GM23248 (cell line): ENCODE data around the gene ALG9. TPM values are rescaled to one million over a fixed set of nuclear protein-coding genes. Genes with fewer than 3 reads are reported as not detected.

Experiments
- DNase-seq: peaks from one replicate; pipeline ENCODE4 v3.0.0-alpha.2; 2015
- H2AFZ ChIP-seq: fragments of 200-600 bp; sonication (generic); 2 replicates; pipeline ENCODE4 v1.6.1; 2016; ENCODE audit warnings: antibody characterized with exemption
- H3F3A ChIP-seq: fragments of 200-600 bp; sonication (generic); 2 replicates; pipeline ENCODE4 v1.6.1; 2016; ENCODE audit warnings: mild to moderate bottlenecking, antibody characterized with exemption, mixed run types; ENCODE audit not compliant: insufficient read depth
- H3K27ac ChIP-seq: fragments of 200-600 bp; sonication (generic); 2 replicates; pipeline ENCODE4 v1.5.1; 2016; ENCODE audit warnings: mild to moderate bottlenecking
- H3K27me3 ChIP-seq: fragments of 200-600 bp; sonication (generic); replicated peaks from 2 replicates; pipeline ENCODE4 v1.6.1; 2016; ENCODE audit warnings: mild to moderate bottlenecking; ENCODE audit not compliant: insufficient read depth
- H3K36me3 ChIP-seq: fragments of 200-600 bp; sonication (generic); 2 replicates; pipeline ENCODE4 v1.6.1; 2016; ENCODE audit warnings: low read depth, mild to moderate bottlenecking
- H3K4me1 ChIP-seq: fragments of 200-600 bp; sonication (generic); 2 replicates; pipeline ENCODE4 v1.6.1; 2016; ENCODE audit warnings: mild to moderate bottlenecking; ENCODE audit not compliant: insufficient read depth
- H3K4me2 ChIP-seq: fragments of 200-600 bp; sonication (generic); one replicate; pipeline ENCODE4 v1.6.1; 2016; ENCODE audit warnings: mild to moderate bottlenecking; ENCODE audit not compliant: unreplicated experiment
- H3K4me3 ChIP-seq: fragments of 200-600 bp; sonication (generic); 2 replicates; pipeline ENCODE4 v1.5.1; 2016; ENCODE audit warnings: mild to moderate bottlenecking
- H3K79me2 ChIP-seq: fragments of 200-600 bp; sonication (generic); 2 replicates; pipeline ENCODE4 v1.6.1; 2016; ENCODE audit warnings: mild to moderate bottlenecking; ENCODE audit not compliant: insufficient read depth
- H3K9ac ChIP-seq: fragments of 200-600 bp; sonication (generic); 2 replicates; pipeline ENCODE4 v1.6.1; 2016; ENCODE audit warnings: mild to moderate bottlenecking
- H3K9me2 ChIP-seq: fragments of 200-600 bp; sonication (generic); 2 replicates; pipeline ENCODE4 v1.6.1; 2016; ENCODE audit warnings: mixed run types, mild to moderate bottlenecking, moderate library complexity; ENCODE audit not compliant: insufficient read depth
- H3K9me3 ChIP-seq: fragments of 200-600 bp; sonication (generic); one replicate; pipeline ENCODE4 v1.6.1; 2017; ENCODE audit warnings: low read depth
- H4K20me1 ChIP-seq: fragments of 200-600 bp; sonication (generic); 2 replicates; pipeline ENCODE4 v1.6.0; 2016; ENCODE audit not compliant: insufficient read depth
- EZH2 ChIP-seq: fragments of 200-600 bp; sonication (generic); IDR thresholded peaks from 2 replicates; pipeline ENCODE4 v1.6.1; 2018; ENCODE audit warnings: antibody characterized with exemption, mild to moderate bottlenecking; ENCODE audit not compliant: insufficient read depth, poor library complexity, severe bottlenecking
- EZH2phosphoT487 ChIP-seq: fragments of 200-600 bp; sonication (generic); IDR thresholded peaks from 2 replicates; pipeline ENCODE4 v1.6.1; 2018; ENCODE audit warnings: antibody characterized with exemption, moderate library complexity, mild to moderate bottlenecking, low read depth; ENCODE audit not compliant: insufficient read depth
- WGBS, 2 experiments: methylation state at CpG; one replicate each; pipeline ENCODE4 v1.1.6; 2015 to 2017; ENCODE audit warnings: low lambda C conversion rate in 2 of 2, low coverage in 1 of 2; ENCODE audit errors: missing lambda C conversion rate in 2 of 2; 5-methylcytosine and 5-hydroxymethylcytosine counted together
- in situ Hi-C: fragments of 300-500 bp; cut with MboI; formaldehyde crosslinking; loops from 2 replicates; pipeline ENCODE4 v1.15.0; 2020
- polyA plus RNA-seq: library from polyadenylated mRNA; unstranded; fragments of >200 nt; fragmentation: Nextera tagmentation; extraction: Ambion mirVana; gene quantifications from 2 replicates; pipeline ENCODE4 v1.2.1, GENCODE V29; 2016
- total RNA-seq: library from RNA; depleted of rRNA; stranded (reverse); fragments of >200 nt; shearing (Covaris generic); gene quantifications from 2 replicates; pipeline ENCODE4 v1.2.3, GENCODE V29; 2014

ALG9 gene
- total and polyA plus RNA-seq, 2 experiments from 2014 or later: 24.5 to 36.3 TPM

DNA sequence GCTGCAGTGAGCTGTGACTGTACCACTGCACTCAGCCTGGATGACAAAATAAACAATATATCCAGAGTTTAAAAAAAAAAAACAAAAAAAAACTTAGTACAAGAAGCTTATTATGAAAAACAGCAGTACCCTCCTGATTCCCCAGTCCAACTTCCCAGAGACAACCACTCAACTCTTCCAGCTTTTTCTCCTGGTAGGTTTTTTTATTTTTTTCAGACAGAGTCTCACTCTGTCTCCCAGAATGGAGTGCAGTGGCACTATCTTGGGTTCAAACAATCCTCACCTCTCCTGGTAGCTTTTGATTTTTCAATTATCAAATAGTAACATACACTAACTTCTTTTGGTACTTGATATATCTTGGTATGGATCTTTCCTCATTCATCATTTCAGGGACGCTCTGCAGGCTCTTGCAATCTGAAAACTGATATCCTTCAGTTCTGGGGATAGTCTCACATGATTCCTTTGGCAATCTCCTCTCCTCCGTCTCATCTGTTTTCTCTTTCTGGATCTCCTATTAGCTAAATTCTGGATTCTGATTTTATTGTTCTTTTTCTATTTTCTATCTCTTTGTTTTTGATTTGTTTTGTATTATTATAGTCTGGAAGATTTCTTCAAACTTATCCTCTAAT, 44.9 kb downstream of the ALG9 start:
- Histone ChIP-seq H3K9ac (no peak overlapping the region), H3K9me3 (no peaks in the 10 kb centered on the region), H3K27ac (no peak overlapping the region), H3K4me2 (no peak overlapping the region), H3K9me2 (no peaks in the 10 kb centered on the region), H3F3A (peaks cover 14% of the 10 kb centered on the region; the same call in 1 of the 2 replicates), H3K4me3 (no peak overlapping the region), H3K36me3 (no peaks in the 10 kb centered on the region; the same call in 1 of the 2 replicates), H2AFZ (no peak overlapping the region), H3K27me3 (no peaks in the 10 kb centered on the region), H4K20me1 (no peaks in the 10 kb centered on the region), H3K4me1 (peaks cover 15% of the 10 kb centered on the region), H3K79me2 (no peaks in the 10 kb centered on the region)
- no peak for DNase-seq
- in situ Hi-C loops: no loop called here
- TF ChIP-seq EZH2phosphoT487 (no peak), EZH2 (no peak)
- 89 to 96% methylated on average over 2 of the region's 2 CpGs for WGBS, 2 experiments

DNA sequence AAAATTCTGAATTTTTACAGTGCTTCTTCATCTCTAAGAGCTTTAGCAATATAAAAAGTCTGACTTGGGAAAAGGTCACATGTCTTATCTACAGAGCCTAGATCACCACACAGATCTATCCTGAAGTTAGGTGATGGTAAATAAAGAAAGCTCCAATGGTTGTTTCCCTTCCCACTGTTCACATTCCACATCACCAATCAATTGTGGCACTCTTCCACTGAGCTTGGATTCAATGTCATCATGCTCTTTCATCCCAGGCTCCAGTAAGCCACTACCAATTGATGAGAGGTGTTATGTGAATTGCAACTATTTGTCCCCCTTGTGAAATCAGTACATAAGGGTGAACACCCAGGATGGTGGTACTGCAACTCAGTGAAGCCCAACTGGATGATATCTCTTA, 47.8 kb downstream of the ALG9 start:
- no peak for DNase-seq
- no peaks in the 10 kb centered on the region for H3K9me3 ChIP-seq
- no peaks in the 10 kb centered on the region; the same call in 1 of the 2 replicates for H3K36me3 ChIP-seq
- H3K27ac ChIP-seq: no peak overlapping the region
- peaks cover 30% of the 10 kb centered on the region for H3F3A ChIP-seq
- H3K79me2 ChIP-seq: no peaks in the 10 kb centered on the region
- H3K4me2 ChIP-seq: no peak overlapping the region
- H3K4me1 ChIP-seq: peaks cover 23% of the 10 kb centered on the region
- no peak overlapping the region for H3K4me3 ChIP-seq
- H3K27me3 ChIP-seq: no peaks in the 10 kb centered on the region
- in situ Hi-C loops: no loop called here
- no peaks in the 10 kb centered on the region for H3K9me2 ChIP-seq
- TF ChIP-seq EZH2phosphoT487: no peak
- TF ChIP-seq EZH2: no peak
- no peaks in the 10 kb centered on the region for H4K20me1 ChIP-seq
- H3K9ac ChIP-seq: no peak overlapping the region
- no peak overlapping the region for H2AFZ ChIP-seq

DNA sequence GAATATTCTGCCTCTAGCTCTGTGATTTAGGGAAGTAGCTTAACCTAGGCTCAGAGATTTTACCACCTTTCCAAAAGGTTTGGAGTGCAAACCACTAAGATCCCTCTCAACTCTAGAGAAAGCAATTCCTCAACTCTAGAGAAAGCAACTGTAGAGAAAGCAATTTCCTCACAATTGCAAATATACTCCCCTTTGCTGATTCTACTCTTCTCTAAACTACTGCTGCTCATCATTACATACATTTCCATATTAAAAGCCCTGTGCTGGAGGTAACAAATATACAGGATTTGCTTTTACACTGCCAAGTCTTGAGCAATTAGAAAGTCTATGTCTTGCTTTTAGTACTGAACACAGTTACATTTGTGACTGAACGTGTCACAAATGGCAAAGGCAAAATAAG, 48.2 kb downstream of the ALG9 start:
- no peak overlapping the region for H3K27ac ChIP-seq
- peaks cover 35% of the 10 kb centered on the region for H3F3A ChIP-seq
- H3K79me2 ChIP-seq: no peaks in the 10 kb centered on the region
- in situ Hi-C loops: no loop called here
- no peaks in the 10 kb centered on the region for H3K9me3 ChIP-seq
- no peak overlapping the region for H3K9ac ChIP-seq
- peaks cover 25% of the 10 kb centered on the region for H3K4me1 ChIP-seq
- DNase-seq: no peak
- no peak overlapping the region for H3K4me3 ChIP-seq
- 98 to 100% methylated on average over 1 of the region's 1 CpG for WGBS, 2 experiments
- no peak overlapping the region for H3K4me2 ChIP-seq
- no peak for TF ChIP-seq EZH2phosphoT487
- TF ChIP-seq EZH2: no peak
- H3K36me3 ChIP-seq: no peaks in the 10 kb centered on the region; the same call in 1 of the 2 replicates
- H4K20me1 ChIP-seq: no peaks in the 10 kb centered on the region
- H3K27me3 ChIP-seq: no peaks in the 10 kb centered on the region
- no peaks in the 10 kb centered on the region for H3K9me2 ChIP-seq
- no peak overlapping the region for H2AFZ ChIP-seq

DNA sequence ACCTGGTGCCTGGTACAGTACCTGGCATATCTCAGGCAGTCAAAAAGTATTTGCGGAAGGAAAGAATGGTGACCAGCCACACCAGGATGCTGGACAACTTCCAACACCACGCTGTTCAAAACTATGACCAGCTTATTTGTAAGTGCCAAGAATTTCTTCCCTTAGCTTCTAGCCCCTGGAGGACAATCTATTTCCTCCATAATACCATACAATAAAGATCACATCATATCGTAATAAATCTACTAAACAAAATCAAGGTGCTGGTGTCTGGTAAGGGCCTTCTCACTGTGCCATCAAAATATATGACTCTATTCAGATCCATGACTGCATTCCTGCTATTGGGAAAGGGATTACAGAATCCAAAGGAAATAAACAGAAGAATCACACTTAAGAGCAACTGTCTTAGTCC, 51.5 kb downstream of the ALG9 start:
- no peak for DNase-seq
- peak overlapping the region; percentile 44 for H3K4me2 ChIP-seq

More for the DNA sequence above, 51.5 kb downstream of the ALG9 start:
- in situ Hi-C loops: no loop called here
- Histone ChIP-seq H2AFZ (peak overlapping the region; percentile 2; the same call in 1 of the 2 replicates), H3K9me3 (no peaks in the 10 kb centered on the region), H3K4me1 (peaks cover 27% of the 10 kb centered on the region), H3K79me2 (no peaks in the 10 kb centered on the region), H3K27me3 (no peaks in the 10 kb centered on the region), H3K4me3 (no peak overlapping the region), H3K9me2 (no peaks in the 10 kb centered on the region), H3K27ac (peak overlapping the region; percentile 86), H3F3A (peaks cover 38% of the 10 kb centered on the region), H3K36me3 (no peaks in the 10 kb centered on the region), H4K20me1 (no peaks in the 10 kb centered on the region), H3K9ac (peak overlapping the region; percentile 57)
- WGBS, 2 experiments: 5 to 6% methylated on average over 3 of the region's 3 CpGs
- TF ChIP-seq EZH2 (no peak), EZH2phosphoT487 (no peak)
